MCF 10A (cell line): ENCODE results near the gene TRNP1. TPM values are rescaled to one million over a fixed set of nuclear protein-coding genes. Genes with fewer than 3 reads are reported as not detected.

Experiments used
- BruUV-seq: library from RNA; stranded (reverse); fragments of 400-500 nt; replicated peaks from 2 replicates; lab custom pipeline; 2021; lab: Mats Ljungman, UMichigan
- CTCF ChIA-PET: fragments of 300-600 bp; sonication (Branson Sonifier 250); formaldehyde crosslinking; extraction: SDS; loops from one replicate; lab custom pipeline; 2021; ENCODE audit warnings: antibody characterized with exemption, inconsistent platforms; lab: Yijun Ruan, JAX
- POLR2A ChIA-PET: fragments of 300-600, 350-650 bp; sonication (Branson Sonifier 250); formaldehyde crosslinking; extraction: SDS; loops from one replicate; lab custom pipeline; 2020; ENCODE audit warnings: antibody characterized with exemption, inconsistent platforms; lab: Yijun Ruan, JAX
- DNase-seq: peaks from one replicate; pipeline ENCODE4 v3.0.0-alpha.2; 2018; ENCODE audit not compliant: unreplicated experiment
- H3K27ac Mint-ChIP-seq: one replicate; pipeline ENCODE4 v1.8.0; 2022; ENCODE audit warnings: mild to moderate bottlenecking, low read depth, mixed read lengths; ENCODE audit not compliant: unreplicated experiment
- H3K27me3 Mint-ChIP-seq: one replicate; pipeline ENCODE4 v1.8.0; 2022; ENCODE audit warnings: mixed read lengths; ENCODE audit not compliant: insufficient read depth, unreplicated experiment
- H3K36me3 Mint-ChIP-seq: one replicate; pipeline ENCODE4 v1.8.0; 2022; ENCODE audit warnings: mild to moderate bottlenecking, moderate library complexity, mixed read lengths; ENCODE audit not compliant: insufficient read depth, unreplicated experiment
- H3K4me1 Mint-ChIP-seq: one replicate; pipeline ENCODE4 v1.8.0; 2022; ENCODE audit warnings: mixed read lengths; ENCODE audit not compliant: insufficient read depth, unreplicated experiment
- H3K4me3 Mint-ChIP-seq: one replicate; pipeline ENCODE4 v1.8.0; 2022; ENCODE audit warnings: mild to moderate bottlenecking, moderate library complexity, mixed read lengths; ENCODE audit not compliant: unreplicated experiment
- H3K9me3 Mint-ChIP-seq: one replicate; pipeline ENCODE4 v1.8.0; 2022; ENCODE audit warnings: mixed read lengths; ENCODE audit not compliant: unreplicated experiment
- CTCF ChIP-seq: fragments of 200-600 bp; IDR thresholded peaks from one replicate; pipeline ENCODE4 v1.8.0; 2022; ENCODE audit warnings: antibody characterized with exemption, mild to moderate bottlenecking; ENCODE audit not compliant: unreplicated experiment
- intact Hi-C: fragments of 100-400 bp; cut with micrococcal nuclease; formaldehyde crosslinking; loops from 2 replicates; pipeline ENCODE4 v1.14.1; 2022
- total RNA-seq: library from RNA; stranded (reverse); gene quantifications from 2 replicates; pipeline ENCODE4 v1.2.3, GENCODE V29; 2022

The TRNP1 gene
- total RNA-seq, 1 experiment from 2014 or later: 59.2 TPM

- CTCF ChIA-PET: interaction anchor here (1.1 kb wide), 1 partner anchor 13 kb away, joined by 3 read pairs; no protein-coding TSS in a partner anchor
- no peak for TF ChIP-seq CTCF
- no peaks in the 10 kb centered on the region for H3K27me3 Mint-ChIP-seq
- no peak overlapping the region for H3K4me3 Mint-ChIP-seq
- intact Hi-C loops: no loop called here
- POLR2A ChIA-PET: no interaction called here
- no peak for DNase-seq
- H3K36me3 Mint-ChIP-seq: no peaks in the 10 kb centered on the region
- no peaks in the 10 kb centered on the region for H3K9me3 Mint-ChIP-seq
- BruUV-seq: no TSS peak
- no peak overlapping the region for H3K27ac Mint-ChIP-seq
- no peaks in the 10 kb centered on the region for H3K4me1 Mint-ChIP-seq
Observed at GRCh38 chr1:26972390-26972789, 21.1 kb upstream of the TRNP1 start.

GRCh38 chr1:26972821-26973220, 20.7 kb upstream of the TRNP1 start:
- intact Hi-C loops: no loop called here
- H3K36me3 Mint-ChIP-seq: no peaks in the 10 kb centered on the region
- TF ChIP-seq CTCF: no peak
- no peak for DNase-seq
- no peak overlapping the region for H3K4me3 Mint-ChIP-seq
- no peaks in the 10 kb centered on the region for H3K27me3 Mint-ChIP-seq
- H3K4me1 Mint-ChIP-seq: no peaks in the 10 kb centered on the region
- no TSS peak for BruUV-seq
- CTCF ChIA-PET: no interaction called here
- POLR2A ChIA-PET: interaction anchor here (1.0 kb wide), 1 partner anchor 37 kb away, joined by 3 read pairs; no protein-coding TSS in a partner anchor
- no peak overlapping the region for H3K27ac Mint-ChIP-seq
- no peaks in the 10 kb centered on the region for H3K9me3 Mint-ChIP-seq

- POLR2A ChIA-PET: interaction anchor here (0.5 to 2.3 kb wide), 4 partner anchors 9 to 409 kb away, joined by 3 to 5 read pairs (median 3); partner anchors contain the start of gene KDF1
- Mint-ChIP-seq H3K27ac (no peak overlapping the region), H3K4me1 (peaks cover 6% of the 10 kb centered on the region), H3K9me3 (no peaks in the 10 kb centered on the region), H3K36me3 (no peaks in the 10 kb centered on the region), H3K27me3 (no peaks in the 10 kb centered on the region), H3K4me3 (no peak overlapping the region)
- CTCF ChIA-PET: interaction anchor here (0.7 to 1.0 kb wide), 2 partner anchors 10 to 15 kb away, joined by 3 to 6 read pairs; no protein-coding TSS in a partner anchor
- no peak for TF ChIP-seq CTCF
- DNase-seq: no peak
- intact Hi-C loops: no loop called here
- BruUV-seq: no TSS peak
Observed at GRCh38 chr1:26976621-26977510, 16.6 kb upstream of the TRNP1 start.

GRCh38 chr1:26978901-26979300, 14.6 kb upstream of the TRNP1 start:
- Mint-ChIP-seq H3K9me3 (no peaks in the 10 kb centered on the region), H3K27ac (no peak overlapping the region), H3K27me3 (no peaks in the 10 kb centered on the region), H3K4me1 (peaks cover 6% of the 10 kb centered on the region), H3K36me3 (no peaks in the 10 kb centered on the region), H3K4me3 (no peak overlapping the region)
- POLR2A ChIA-PET: no interaction called here
- no peak for DNase-seq
- CTCF ChIA-PET: interaction anchor here (2.0 kb wide), 1 partner anchor 12 kb away, joined by 8 read pairs; no protein-coding TSS in a partner anchor
- BruUV-seq: no TSS peak
- intact Hi-C loops: no loop called here
- no peak for TF ChIP-seq CTCF
